ENCODE results near the gene PMM1.

Gene PMM1

DNA sequence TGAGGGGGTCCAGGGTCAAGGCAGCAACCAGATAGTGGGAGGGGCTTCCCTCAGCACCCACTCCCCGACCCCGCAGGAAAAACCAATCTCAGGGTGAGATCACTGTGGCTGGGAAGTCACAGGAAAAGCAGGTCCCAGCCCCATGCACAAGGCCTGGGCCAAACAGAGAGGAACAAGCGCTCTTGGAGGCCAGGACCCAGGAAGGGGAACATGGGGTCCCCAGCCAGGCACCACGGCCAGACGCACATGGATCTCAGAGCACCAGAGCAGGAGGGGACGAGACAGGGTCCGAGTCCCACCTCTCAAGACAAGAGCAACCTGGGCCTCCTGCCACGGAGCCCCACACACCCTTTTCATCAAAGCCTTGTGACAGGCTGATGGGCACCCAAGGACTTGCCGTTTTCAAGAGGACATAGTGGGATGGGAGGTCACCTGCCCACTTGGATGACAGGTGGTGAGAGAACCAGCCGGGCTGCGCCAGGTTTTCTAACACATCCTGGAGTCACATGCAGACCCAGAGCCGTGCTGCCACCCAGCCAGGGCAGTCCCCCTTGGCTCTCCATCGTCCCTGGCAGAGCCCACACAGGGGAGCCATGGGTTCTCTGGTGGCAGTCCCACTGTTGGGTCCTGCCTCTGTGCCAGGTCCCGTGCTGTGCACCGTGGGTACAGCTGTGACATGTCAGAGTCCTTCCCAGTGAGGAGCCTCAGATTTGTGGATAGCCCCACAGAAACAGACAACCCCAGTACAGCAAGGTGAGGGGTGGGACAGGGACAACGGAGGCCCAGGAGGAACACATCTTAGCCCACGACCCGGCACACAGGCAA, 58.5 kb downstream of the PMM1 start:
- no peak for TF ChIP-seq CTCF (conservative IDR thresholded peaks at IDR 0.05; ENCODE audit: low read depth, low read length)
- no peak overlapping the region for H3K4me3 ChIP-seq (ENCODE audit: low read length)
- no peak for DNase-seq (ENCODE audit: low read depth)

DNA sequence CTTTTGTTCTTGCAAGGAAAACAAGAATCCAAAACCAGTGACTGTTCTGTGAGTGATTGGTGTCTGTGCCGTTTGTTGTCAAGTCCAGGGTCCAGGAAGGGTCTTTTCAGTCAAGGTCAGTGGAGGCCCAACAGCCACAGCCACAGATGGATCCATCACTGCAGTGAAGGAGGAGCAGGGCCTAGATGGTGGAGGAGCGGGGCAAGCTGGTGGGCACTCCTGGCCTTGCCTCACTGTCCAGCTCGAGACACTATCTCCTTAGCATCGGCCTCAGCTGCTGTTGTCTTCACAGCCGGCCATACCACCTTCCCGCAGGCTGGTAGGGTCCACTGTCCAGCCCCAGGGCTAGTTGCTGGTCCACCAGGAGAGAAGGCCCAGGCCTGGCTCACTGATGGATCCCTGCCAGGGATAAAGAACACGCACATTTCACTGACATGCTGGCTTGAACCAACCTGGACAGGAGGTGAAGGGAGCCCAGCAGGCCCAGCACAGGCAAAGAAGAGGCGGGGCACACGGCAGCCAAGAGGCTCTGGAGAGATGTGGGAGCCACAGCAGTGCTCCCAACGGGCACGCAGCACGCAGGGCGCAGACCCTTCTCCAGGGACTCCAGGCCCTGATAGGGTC, 60.6 kb downstream of the PMM1 start:
- H3K4me3 ChIP-seq (ENCODE audit: low read length), result no peak overlapping the region
- no peak for TF ChIP-seq CTCF (conservative IDR thresholded peaks at IDR 0.05; ENCODE audit: low read depth, low read length)
- DNase-seq (ENCODE audit: low read depth), result no peak

- H3K4me3 ChIP-seq (ENCODE audit: low read length), result no peak overlapping the region
- no peak for TF ChIP-seq CTCF (conservative IDR thresholded peaks at IDR 0.05; ENCODE audit: low read depth, low read length)
- DNase-seq (ENCODE audit: low read depth), result no peak
These were observed 61.4 kb downstream of the PMM1 start for GRCh38 chr22:41528132-41528766.

Data from retinal pigment epithelial cell (primary cell).